ENCODE data around the gene GNGT2.

GNGT2 gene

GRCh38 chr17:49242813-49243212 lies 32.4 kb upstream of the GNGT2 start:
- TF ChIP-seq, protein P1, sequence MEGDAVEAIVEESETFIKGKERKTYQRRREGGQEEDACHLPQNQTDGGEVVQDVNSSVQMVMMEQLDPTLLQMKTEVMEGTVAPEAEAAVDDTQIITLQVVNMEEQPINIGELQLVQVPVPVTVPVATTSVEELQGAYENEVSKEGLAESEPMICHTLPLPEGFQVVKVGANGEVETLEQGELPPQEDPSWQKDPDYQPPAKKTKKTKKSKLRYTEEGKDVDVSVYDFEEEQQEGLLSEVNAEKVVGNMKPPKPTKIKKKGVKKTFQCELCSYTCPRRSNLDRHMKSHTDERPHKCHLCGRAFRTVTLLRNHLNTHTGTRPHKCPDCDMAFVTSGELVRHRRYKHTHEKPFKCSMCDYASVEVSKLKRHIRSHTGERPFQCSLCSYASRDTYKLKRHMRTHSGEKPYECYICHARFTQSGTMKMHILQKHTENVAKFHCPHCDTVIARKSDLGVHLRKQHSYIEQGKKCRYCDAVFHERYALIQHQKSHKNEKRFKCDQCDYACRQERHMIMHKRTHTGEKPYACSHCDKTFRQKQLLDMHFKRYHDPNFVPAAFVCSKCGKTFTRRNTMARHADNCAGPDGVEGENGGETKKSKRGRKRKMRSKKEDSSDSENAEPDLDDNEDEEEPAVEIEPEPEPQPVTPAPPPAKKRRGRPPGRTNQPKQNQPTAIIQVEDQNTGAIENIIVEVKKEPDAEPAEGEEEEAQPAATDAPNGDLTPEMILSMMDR (IDR thresholded peaks at IDR 0.05; ENCODE audit: insufficient read depth, low read length, poor library complexity, severe bottlenecking) = no peak
- H3K4me3 ChIP-seq (replicated peaks; ENCODE audit: low read depth, low read length) = no peak overlapping the region

DNA sequence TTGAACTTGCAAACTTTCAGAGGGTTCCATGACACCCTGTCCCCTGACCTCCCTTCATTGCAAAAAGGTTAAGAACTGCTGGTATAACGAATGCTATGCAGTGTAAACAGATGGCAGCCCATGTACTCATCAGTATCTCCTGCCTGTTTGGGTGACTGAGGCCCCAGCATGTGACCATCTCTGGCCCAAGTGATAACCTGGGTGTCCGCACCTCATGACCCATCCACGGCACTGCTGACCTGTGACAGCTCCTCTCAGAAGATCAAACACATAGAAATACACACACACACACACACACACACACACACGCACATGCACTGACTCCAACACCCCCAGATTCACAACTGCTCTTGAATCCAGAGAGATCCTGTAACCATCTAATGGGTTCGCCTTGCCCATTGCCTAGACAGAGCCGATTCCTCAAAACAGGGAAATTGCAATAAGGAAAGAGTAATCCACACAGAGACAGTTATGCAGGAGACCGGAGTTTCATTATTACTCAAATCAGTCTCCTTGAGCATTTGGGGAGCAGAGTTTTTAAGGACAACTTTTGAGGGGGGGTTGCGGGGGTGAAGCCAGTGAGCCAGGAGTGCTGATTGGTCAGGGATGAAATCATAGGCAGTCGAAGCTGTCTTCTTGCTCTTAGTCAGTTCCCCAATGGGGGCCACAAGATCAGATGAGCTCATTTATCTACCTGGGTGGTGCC lies 31.5 kb upstream of the GNGT2 start:
- no peak for DNase-seq (ENCODE audit: extremely low read depth, insufficient read length)
- TF ChIP-seq, protein P1 (IDR thresholded peaks at IDR 0.05; ENCODE audit: insufficient read depth, low read length, poor library complexity, severe bottlenecking) = no peak
- no peak overlapping the region for H3K4me3 ChIP-seq (replicated peaks; ENCODE audit: low read depth, low read length)
- H3K27me3 ChIP-seq (replicated peaks; ENCODE audit: control insufficient read depth, insufficient read depth, low read length) = no peaks in the 10 kb centered on the region
- no peaks in the 10 kb centered on the region for H3K36me3 ChIP-seq (ENCODE audit: control insufficient read depth, insufficient read depth, low read length)

More at GRCh38 chr17:49242813-49243212, 32.4 kb upstream of the GNGT2 start:
- no peak for DNase-seq (ENCODE audit: extremely low read depth, insufficient read length)
- no peaks in the 10 kb centered on the region for H3K27me3 ChIP-seq (replicated peaks; ENCODE audit: control insufficient read depth, insufficient read depth, low read length)
- no peaks in the 10 kb centered on the region for H3K36me3 ChIP-seq (ENCODE audit: control insufficient read depth, insufficient read depth, low read length)

- Histone ChIP-seq H3K27me3 (replicated peaks; ENCODE audit: control insufficient read depth, insufficient read depth, low read length) (no peaks in the 10 kb centered on the region), H3K4me3 (replicated peaks; ENCODE audit: low read depth, low read length) (no peak overlapping the region), H3K36me3 (ENCODE audit: control insufficient read depth, insufficient read depth, low read length) (no peaks in the 10 kb centered on the region)
- no peak for DNase-seq (ENCODE audit: extremely low read depth, insufficient read length)
- TF ChIP-seq, protein P1 (IDR thresholded peaks at IDR 0.05; ENCODE audit: insufficient read depth, low read length, poor library complexity, severe bottlenecking) = no peak
These were observed 30.7 kb upstream of the GNGT2 start for GRCh38 chr17:49241040-49241439.

DNA sequence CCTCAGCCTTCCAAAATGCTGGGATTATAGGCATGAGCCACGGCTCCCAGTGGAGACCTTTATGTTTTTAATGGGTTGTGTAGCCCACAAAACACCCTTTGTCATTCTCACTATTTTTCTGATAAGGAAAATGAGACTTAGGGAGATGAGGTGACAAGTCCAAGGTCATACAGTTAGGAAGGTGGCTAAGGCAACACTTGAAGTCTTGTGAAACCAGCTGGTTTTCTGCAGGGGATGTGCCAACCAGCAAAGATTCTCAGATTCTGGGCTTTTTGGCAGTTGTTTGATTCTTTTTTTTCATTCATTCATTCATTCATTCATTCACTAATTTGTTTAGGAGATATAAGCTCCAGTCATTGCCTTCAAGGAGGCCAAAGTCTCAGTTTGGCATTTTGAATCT lies 30.2 kb upstream of the GNGT2 start:
- no peaks in the 10 kb centered on the region for H3K27me3 ChIP-seq (replicated peaks; ENCODE audit: control insufficient read depth, insufficient read depth, low read length)
- H3K36me3 ChIP-seq (ENCODE audit: control insufficient read depth, insufficient read depth, low read length) = no peaks in the 10 kb centered on the region
- TF ChIP-seq, protein P1 (IDR thresholded peaks at IDR 0.05; ENCODE audit: insufficient read depth, low read length, poor library complexity, severe bottlenecking) = no peak
- no peak for DNase-seq (ENCODE audit: extremely low read depth, insufficient read length)
- no peak overlapping the region for H3K4me3 ChIP-seq (replicated peaks; ENCODE audit: low read depth, low read length)

- H3K36me3 ChIP-seq (ENCODE audit: control insufficient read depth, insufficient read depth, low read length) = no peaks in the 10 kb centered on the region
- TF ChIP-seq, protein P1 (IDR thresholded peaks at IDR 0.05; ENCODE audit: insufficient read depth, low read length, poor library complexity, severe bottlenecking) = no peak
- DNase-seq (ENCODE audit: extremely low read depth, insufficient read length) = no peak
- H3K27me3 ChIP-seq (replicated peaks; ENCODE audit: control insufficient read depth, insufficient read depth, low read length) = no peaks in the 10 kb centered on the region
- no peak overlapping the region for H3K4me3 ChIP-seq (replicated peaks; ENCODE audit: low read depth, low read length)
These were observed 29.6 kb upstream of the GNGT2 start for GRCh38 chr17:49239963-49240362.

DNA sequence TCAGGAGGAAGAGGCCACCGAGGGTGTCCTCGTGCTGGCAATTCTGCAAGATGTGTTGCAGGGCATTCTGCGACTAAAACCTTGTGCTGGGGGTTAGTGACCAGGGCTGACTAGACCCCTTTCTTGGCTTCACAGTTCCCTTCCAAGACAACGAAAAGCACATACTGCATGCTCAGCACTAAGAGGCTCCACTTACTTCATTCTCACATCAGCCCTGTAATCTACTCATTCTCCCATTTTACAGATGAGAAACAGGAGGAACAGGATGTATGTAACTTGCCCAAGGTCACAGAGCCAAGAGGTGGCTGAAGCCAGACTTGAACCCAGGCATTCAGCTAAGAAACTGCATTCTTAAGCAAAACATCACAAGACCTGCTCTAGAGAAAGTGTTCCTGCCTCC lies 25.5 kb upstream of the GNGT2 start:
- DNase-seq (ENCODE audit: extremely low read depth, insufficient read length) = no peak
- TF ChIP-seq, protein P1 (IDR thresholded peaks at IDR 0.05; ENCODE audit: insufficient read depth, low read length, poor library complexity, severe bottlenecking) = no peak
- Histone ChIP-seq H3K36me3 (ENCODE audit: control insufficient read depth, insufficient read depth, low read length) (no peaks in the 10 kb centered on the region), H3K27me3 (replicated peaks; ENCODE audit: control insufficient read depth, insufficient read depth, low read length) (no peaks in the 10 kb centered on the region), H3K4me3 (replicated peaks; ENCODE audit: low read depth, low read length) (no peak overlapping the region)

Data from GM06990 (cell line).